MG63 (cell line): ENCODE results near the gene WDFY3. TPM values are rescaled to one million over a fixed set of nuclear protein-coding genes. Genes with fewer than 3 reads are reported as not detected.

Source experiments
- DNase-seq: peaks from one replicate; pipeline ENCODE4 v3.0.0-alpha.2; 2020
- H3K27me3 ChIP-seq: fragments of 250-450 bp; sonication (Bioruptor Pico); 2 replicates; pipeline ENCODE4 v1.5.1; 2020; ENCODE audit warnings: mild to moderate bottlenecking, moderate library complexity
- H3K36me3 ChIP-seq: fragments of 250-450 bp; sonication (Bioruptor Pico); 2 replicates; pipeline ENCODE4 v1.5.1; 2020; ENCODE audit warnings: mild to moderate bottlenecking, moderate library complexity
- H3K4me3 ChIP-seq: fragments of 250-450 bp; sonication (Bioruptor Pico); 2 replicates; pipeline ENCODE4 v1.5.1; 2020; ENCODE audit warnings: mild to moderate bottlenecking, moderate library complexity
- H3K9me3 ChIP-seq: fragments of 250-450 bp; sonication (Bioruptor Pico); 2 replicates; pipeline ENCODE4 v1.5.1; 2020; ENCODE audit warnings: mild to moderate bottlenecking, moderate library complexity
- total RNA-seq: library from RNA; depleted of rRNA; stranded (reverse); fragments of >200 nt; shearing (Covaris generic); gene quantifications from 2 replicates; pipeline ENCODE4 v1.2.3, GENCODE V29; 2014; ENCODE audit warnings: low replicate concordance

Gene WDFY3
- total RNA-seq, 1 experiment from 2014 or later: 5.2 TPM

GRCh38 chr4:84925558-84925957 lies 40.9 kb downstream of the WDFY3 start:
- Histone ChIP-seq H3K36me3 (no peaks in the 10 kb centered on the region; the same call in 1 of the 2 replicates), H3K9me3 (no peaks in the 10 kb centered on the region), H3K27me3 (no peaks in the 10 kb centered on the region), H3K4me3 (no peak overlapping the region)
- DNase-seq: no peak

- Histone ChIP-seq H3K36me3 (no peaks in the 10 kb centered on the region; the same call in 1 of the 2 replicates), H3K9me3 (no peaks in the 10 kb centered on the region), H3K4me3 (no peak overlapping the region), H3K27me3 (no peaks in the 10 kb centered on the region)
- no peak for DNase-seq
These were observed 42.1 kb downstream of the WDFY3 start for GRCh38 chr4:84924434-84924833.

GRCh38 chr4:84920617-84921016 lies 45.9 kb downstream of the WDFY3 start:
- Histone ChIP-seq H3K4me3 (no peak overlapping the region), H3K27me3 (no peaks in the 10 kb centered on the region), H3K9me3 (no peaks in the 10 kb centered on the region), H3K36me3 (no peaks in the 10 kb centered on the region; the same call in 1 of the 2 replicates)
- peak; percentile 3 for DNase-seq

GRCh38 chr4:84917869-84918600 lies 48.5 kb downstream of the WDFY3 start:
- no peak for DNase-seq
- no peaks in the 10 kb centered on the region for H3K27me3 ChIP-seq
- no peak overlapping the region for H3K4me3 ChIP-seq
- H3K36me3 ChIP-seq: no peaks in the 10 kb centered on the region; the same call in 1 of the 2 replicates
- H3K9me3 ChIP-seq: no peaks in the 10 kb centered on the region

GRCh38 chr4:84917086-84917821 lies 49.2 kb downstream of the WDFY3 start:
- no peaks in the 10 kb centered on the region for H3K9me3 ChIP-seq
- DNase-seq: peak; percentile 11
- H3K27me3 ChIP-seq: no peaks in the 10 kb centered on the region
- no peaks in the 10 kb centered on the region; the same call in 1 of the 2 replicates for H3K36me3 ChIP-seq
- no peak overlapping the region for H3K4me3 ChIP-seq

GRCh38 chr4:84916227-84916626 lies 50.3 kb downstream of the WDFY3 start:
- no peaks in the 10 kb centered on the region; the same call in 1 of the 2 replicates for H3K36me3 ChIP-seq
- H3K4me3 ChIP-seq: no peak overlapping the region
- DNase-seq: no peak
- H3K27me3 ChIP-seq: no peaks in the 10 kb centered on the region
- no peaks in the 10 kb centered on the region for H3K9me3 ChIP-seq

GRCh38 chr4:84915396-84915780 lies 51.1 kb downstream of the WDFY3 start:
- Histone ChIP-seq H3K9me3 (no peaks in the 10 kb centered on the region), H3K36me3 (no peaks in the 10 kb centered on the region; the same call in 1 of the 2 replicates), H3K27me3 (no peaks in the 10 kb centered on the region), H3K4me3 (no peak overlapping the region)
- no peak for DNase-seq

- H3K36me3 ChIP-seq: no peaks in the 10 kb centered on the region; the same call in 1 of the 2 replicates
- no peak for DNase-seq
- H3K27me3 ChIP-seq: no peaks in the 10 kb centered on the region
- H3K9me3 ChIP-seq: no peaks in the 10 kb centered on the region
- H3K4me3 ChIP-seq: no peak overlapping the region
These were observed 51.6 kb downstream of the WDFY3 start for GRCh38 chr4:84914686-84915395.

GRCh38 chr4:84913176-84913575 lies 53.3 kb downstream of the WDFY3 start:
- Histone ChIP-seq H3K36me3 (no peaks in the 10 kb centered on the region), H3K4me3 (no peak overlapping the region)
- DNase-seq: no peak

GRCh38 chr4:84912741-84913140 lies 53.7 kb downstream of the WDFY3 start:
- Histone ChIP-seq H3K36me3 (no peaks in the 10 kb centered on the region), H3K4me3 (no peak overlapping the region), H3K9me3 (no peaks in the 10 kb centered on the region), H3K27me3 (no peaks in the 10 kb centered on the region)
- DNase-seq: no peak

More at GRCh38 chr4:84913176-84913575, 53.3 kb downstream of the WDFY3 start:
- no peaks in the 10 kb centered on the region for H3K27me3 ChIP-seq
- H3K9me3 ChIP-seq: no peaks in the 10 kb centered on the region

GRCh38 chr4:84908876-84909275 lies 57.6 kb downstream of the WDFY3 start:
- Histone ChIP-seq H3K36me3 (no peaks in the 10 kb centered on the region), H3K9me3 (no peaks in the 10 kb centered on the region), H3K4me3 (no peak overlapping the region), H3K27me3 (no peaks in the 10 kb centered on the region)
- DNase-seq: no peak

- no peaks in the 10 kb centered on the region for H3K36me3 ChIP-seq
- DNase-seq: no peak
- H3K9me3 ChIP-seq: no peaks in the 10 kb centered on the region
- no peaks in the 10 kb centered on the region for H3K27me3 ChIP-seq
- H3K4me3 ChIP-seq: no peak overlapping the region
These were observed 59.3 kb downstream of the WDFY3 start for GRCh38 chr4:84907145-84907544.

GRCh38 chr4:84905646-84906045 lies 60.8 kb downstream of the WDFY3 start:
- H3K36me3 ChIP-seq: no peaks in the 10 kb centered on the region
- DNase-seq: no peak
- no peaks in the 10 kb centered on the region for H3K9me3 ChIP-seq
- H3K27me3 ChIP-seq: no peaks in the 10 kb centered on the region
- H3K4me3 ChIP-seq: no peak overlapping the region

- Histone ChIP-seq H3K36me3 (no peaks in the 10 kb centered on the region), H3K27me3 (no peaks in the 10 kb centered on the region), H3K9me3 (no peaks in the 10 kb centered on the region), H3K4me3 (no peak overlapping the region)
- DNase-seq: no peak
These were observed 64.7 kb downstream of the WDFY3 start for GRCh38 chr4:84901740-84902281.

GRCh38 chr4:84901173-84901572 lies 65.3 kb downstream of the WDFY3 start:
- H3K9me3 ChIP-seq: no peaks in the 10 kb centered on the region
- DNase-seq: no peak
- H3K27me3 ChIP-seq: no peaks in the 10 kb centered on the region
- no peak overlapping the region for H3K4me3 ChIP-seq
- H3K36me3 ChIP-seq: no peaks in the 10 kb centered on the region

- Histone ChIP-seq H3K27me3 (no peaks in the 10 kb centered on the region), H3K9me3 (no peaks in the 10 kb centered on the region), H3K36me3 (no peaks in the 10 kb centered on the region), H3K4me3 (no peak overlapping the region)
- DNase-seq: no peak
These were observed 66.9 kb downstream of the WDFY3 start for GRCh38 chr4:84899616-84900015.

- Histone ChIP-seq H3K9me3 (no peaks in the 10 kb centered on the region), H3K4me3 (no peak overlapping the region), H3K36me3 (no peaks in the 10 kb centered on the region), H3K27me3 (no peaks in the 10 kb centered on the region)
- no peak for DNase-seq
These were observed 69.0 kb downstream of the WDFY3 start for GRCh38 chr4:84897516-84897915.
